ENCODE results near the gene HS1BP3. TPM values are rescaled to one million over a fixed set of nuclear protein-coding genes. Genes with fewer than 3 reads are reported as not detected.

HS1BP3 gene
- total RNA-seq, 2 donors from 2014 or later: 37.1 to 41.8 TPM

GRCh38 chr2:20599861-20600461 lies 50.9 kb downstream of the HS1BP3 start:
- no peak for DNase-seq (ENCODE audit: low spot score)
- intact Hi-C loops (cut with DNase I): no loop called here

- intact Hi-C loops (cut with DNase I): no loop called here
- DNase-seq (ENCODE audit: low spot score): peak; percentile 81
Measured at GRCh38 chr2:20599001-20599600, 51.8 kb downstream of the HS1BP3 start.

GRCh38 chr2:20597860-20598183 lies 53.1 kb downstream of the HS1BP3 start:
- intact Hi-C loops (cut with DNase I): no loop called here
- no peak for DNase-seq (ENCODE audit: low spot score)

- intact Hi-C loops (cut with DNase I): no loop called here
- peak; percentile 96 for DNase-seq (ENCODE audit: low spot score)
Measured at GRCh38 chr2:20596973-20597859, 53.7 kb downstream of the HS1BP3 start.

GRCh38 chr2:20596193-20596972 lies 54.5 kb downstream of the HS1BP3 start:
- DNase-seq (ENCODE audit: low spot score): no peak
- intact Hi-C loops (cut with DNase I): no loop called here

GRCh38 chr2:20595439-20596192 lies 55.3 kb downstream of the HS1BP3 start:
- peak; percentile 87 for DNase-seq (ENCODE audit: low spot score)
- intact Hi-C loops (cut with DNase I): no loop called here

GRCh38 chr2:20594957-20595356 lies 55.9 kb downstream of the HS1BP3 start:
- intact Hi-C loops (cut with DNase I): no loop called here
- peak; percentile 57 for DNase-seq (ENCODE audit: low spot score)

- intact Hi-C loops (cut with DNase I): no loop called here
- DNase-seq (ENCODE audit: low spot score): no peak
Measured at GRCh38 chr2:20594048-20594750, 56.7 kb downstream of the HS1BP3 start.

- DNase-seq (ENCODE audit: low spot score): peak; percentile 90
- intact Hi-C loops (cut with DNase I): no loop called here
Measured at GRCh38 chr2:20593072-20594034, 57.5 kb downstream of the HS1BP3 start.

GRCh38 chr2:20592106-20593071 lies 58.5 kb downstream of the HS1BP3 start:
- intact Hi-C loops (cut with DNase I): no loop called here
- peak; percentile 56 for DNase-seq (ENCODE audit: low spot score)

- DNase-seq (ENCODE audit: low spot score): peak; percentile 58
- intact Hi-C loops (cut with DNase I): no loop called here
Measured at GRCh38 chr2:20590704-20591515, 60.0 kb downstream of the HS1BP3 start.

- intact Hi-C loops (cut with DNase I): no loop called here
- peak; percentile 73 for DNase-seq (ENCODE audit: low spot score)
Measured at GRCh38 chr2:20589975-20590703, 60.8 kb downstream of the HS1BP3 start.

GRCh38 chr2:20588918-20589871 lies 61.7 kb downstream of the HS1BP3 start:
- DNase-seq (ENCODE audit: low spot score): peak; percentile 63
- intact Hi-C loops (cut with DNase I): no loop called here
